H9 (cell line): Measurements from ENCODE around the gene IL32. TPM values are rescaled to one million over a fixed set of nuclear protein-coding genes. Genes with fewer than 3 reads are reported as not detected.

Experiments
- DNase-seq: peaks from one replicate; pipeline ENCODE4 v3.0.0-alpha.2; 2017
- H2AFZ ChIP-seq: one replicate; pipeline ENCODE4 v1.6.1; 2013; ENCODE audit warnings: mild to moderate bottlenecking, low read length, control low read depth, moderate library complexity
- H2AK5ac ChIP-seq: 2 replicates; pipeline ENCODE4 v1.6.1; 2013; ENCODE audit warnings: low read length, control low read depth, mixed read lengths; ENCODE audit not compliant: insufficient read length
- H2BK120ac ChIP-seq: one replicate; pipeline ENCODE4 v1.6.1; 2013; ENCODE audit warnings: low read depth, mild to moderate bottlenecking, low read length, control low read depth, inconsistent platforms; ENCODE audit not compliant: poor library complexity, severe bottlenecking
- H2BK12ac ChIP-seq: 2 replicates; pipeline ENCODE4 v1.6.1; 2013; ENCODE audit warnings: low read length, control low read depth, mixed read lengths, low read depth; ENCODE audit not compliant: insufficient read length
- H2BK15ac ChIP-seq: 2 replicates; pipeline ENCODE4 v1.6.1; 2013; ENCODE audit warnings: low read depth, low read length, control low read depth
- H2BK20ac ChIP-seq: one replicate; pipeline ENCODE4 v1.6.1; 2013; ENCODE audit warnings: low read depth, mild to moderate bottlenecking, low read length, control low read depth, inconsistent platforms; ENCODE audit not compliant: poor library complexity, severe bottlenecking
- H2BK5ac ChIP-seq: 2 replicates; pipeline ENCODE4 v1.6.1; 2013; ENCODE audit warnings: low read length, control low read depth, mixed read lengths; ENCODE audit not compliant: insufficient read length
- H3K14ac ChIP-seq: 2 replicates; pipeline ENCODE4 v1.6.1; 2013; ENCODE audit warnings: low read length, control low read depth; ENCODE audit not compliant: insufficient read depth
- H3K18ac ChIP-seq: 2 replicates; pipeline ENCODE4 v1.6.1; 2013; ENCODE audit warnings: low read depth, mild to moderate bottlenecking, mixed read lengths, low read length, control low read depth; ENCODE audit not compliant: insufficient read length
- H3K23ac ChIP-seq: 2 replicates; pipeline ENCODE4 v1.6.1; 2013; ENCODE audit warnings: low read length, control low read depth, mixed read lengths, low read depth; ENCODE audit not compliant: insufficient read length
- H3K23me2 ChIP-seq: 2 replicates; pipeline ENCODE4 v1.6.1; 2013; ENCODE audit warnings: low read depth, mild to moderate bottlenecking, mixed read lengths, low read length, control low read depth; ENCODE audit not compliant: insufficient read length, poor library complexity, severe bottlenecking
- H3K27ac ChIP-seq: 2 replicates; pipeline ENCODE4 v1.5.1; 2013; ENCODE audit warnings: low read length, control low read depth, mixed read lengths, low read depth; ENCODE audit not compliant: insufficient read length
- H3K27me3 ChIP-seq: 2 replicates; pipeline ENCODE4 v1.6.1; 2013; ENCODE audit warnings: low read length, control low read depth, inconsistent platforms; ENCODE audit not compliant: insufficient read depth
- H3K4ac ChIP-seq: 2 replicates; pipeline ENCODE4 v1.6.1; 2013; ENCODE audit warnings: low read depth, mild to moderate bottlenecking, control low read depth, inconsistent platforms, low read length, moderate library complexity
- H3K4me1 ChIP-seq: 2 replicates; pipeline ENCODE4 v1.6.1; 2013; ENCODE audit warnings: low read length, control low read depth, inconsistent platforms; ENCODE audit not compliant: insufficient read depth
- H3K4me2 ChIP-seq: 2 replicates; pipeline ENCODE4 v1.6.1; 2013; ENCODE audit warnings: low read length, control low read depth, mixed read lengths; ENCODE audit not compliant: insufficient read length, insufficient read depth
- H3K56ac ChIP-seq: 2 replicates; pipeline ENCODE4 v1.6.1; 2013; ENCODE audit warnings: low read depth, mild to moderate bottlenecking, mixed read lengths, low read length, control low read depth; ENCODE audit not compliant: insufficient read length
- H3K79me1 ChIP-seq: 2 replicates; pipeline ENCODE4 v1.6.1; 2013; ENCODE audit warnings: low read depth, mild to moderate bottlenecking, moderate library complexity, low read length, control low read depth, inconsistent platforms; ENCODE audit not compliant: insufficient read depth, poor library complexity, severe bottlenecking
- H3K79me2 ChIP-seq: 2 replicates; pipeline ENCODE4 v1.6.1; 2013; ENCODE audit warnings: low read length, control low read depth, inconsistent platforms; ENCODE audit not compliant: insufficient read depth
- H3K9ac ChIP-seq: 2 replicates; pipeline ENCODE4 v1.6.1; 2013; ENCODE audit warnings: low read length, control low read depth, mixed read lengths; ENCODE audit not compliant: insufficient read length; ENCODE audit errors: extremely low read depth
- H3K9me3 ChIP-seq: one replicate; pipeline ENCODE4 v1.6.1; 2013; ENCODE audit warnings: low read depth, low read length, inconsistent platforms; ENCODE audit not compliant: control insufficient read depth
- H3T11ph ChIP-seq: one replicate; pipeline ENCODE4 v1.6.1; 2013; ENCODE audit warnings: mild to moderate bottlenecking, low read length, control low read depth, inconsistent platforms
- H4K20me1 ChIP-seq: one replicate; pipeline ENCODE4 v1.6.1; 2013; ENCODE audit not compliant: control insufficient read depth, insufficient read length, insufficient read depth
- H4K5ac ChIP-seq: 2 replicates; pipeline ENCODE4 v1.6.1; 2013; ENCODE audit warnings: low read depth, mild to moderate bottlenecking, mixed read lengths, low read length, control low read depth; ENCODE audit not compliant: insufficient read length
- H4K8ac ChIP-seq: replicated peaks from 2 replicates; pipeline ENCODE4 v1.6.1; 2013; ENCODE audit warnings: low read length, control low read depth, mixed read lengths, low read depth; ENCODE audit not compliant: insufficient read length
- H4K91ac ChIP-seq: 2 replicates; pipeline ENCODE4 v1.6.1; 2013; ENCODE audit warnings: low read depth, mild to moderate bottlenecking, moderate library complexity, mixed read lengths, low read length, control low read depth; ENCODE audit not compliant: insufficient read length
- H3K27ac Mint-ChIP-seq, 3 experiments: 2 replicates in 2 of 3; 3 replicates in 1 of 3; pipeline ENCODE4 v1.8.0; 2020 to 2021; ENCODE audit warnings: mixed read lengths in 3 of 3, mild to moderate bottlenecking in 1 of 3, moderate library complexity in 1 of 3
- H3K27me3 Mint-ChIP-seq: 2 replicates; pipeline ENCODE4 v1.8.0; 2021; ENCODE audit warnings: low read depth, mild to moderate bottlenecking, moderate library complexity, mixed read lengths
- H3K36me3 Mint-ChIP-seq, 3 experiments: 2 replicates in 2 of 3; 3 replicates in 1 of 3; pipeline ENCODE4 v1.8.0; 2020 to 2021; ENCODE audit warnings: low read depth in 3 of 3, mixed read lengths in 3 of 3; ENCODE audit not compliant: insufficient read depth in 1 of 3
- H3K4me1 Mint-ChIP-seq, 2 experiments: 2 replicates each; pipeline ENCODE4 v1.8.0; 2020; ENCODE audit warnings: mixed read lengths in 2 of 2
- H3K4me3 Mint-ChIP-seq, 2 experiments: 2 replicates in 1 of 2; 3 replicates in 1 of 2; pipeline ENCODE4 v1.8.0; 2020 to 2021; ENCODE audit warnings: mild to moderate bottlenecking in 2 of 2, mixed read lengths in 2 of 2, moderate library complexity in 1 of 2
- H3K9me3 Mint-ChIP-seq, 2 experiments: 2 replicates in 1 of 2; 3 replicates in 1 of 2; pipeline ENCODE4 v1.8.0; 2020; ENCODE audit warnings: mild to moderate bottlenecking in 2 of 2, mixed read lengths in 2 of 2, moderate library complexity in 1 of 2
- WGBS: extraction: QIAGEN DNeasy Blood & Tissue Kit; methylation state at CpG from one replicate; pipeline ENCODE4 v1.1.7; 2013; ENCODE audit warnings: missing lambda C conversion rate, low lambda C conversion rate, mixed read lengths; ENCODE audit not compliant: insufficient read length; ENCODE audit errors: extremely low coverage; 5-methylcytosine and 5-hydroxymethylcytosine counted together
- total RNA-seq: library from RNA; stranded (reverse); gene quantifications from 2 replicates; pipeline ENCODE4 v1.2.1, GENCODE V29; 2021
- TF ChIP-seq, protein P1 (sequence below): fragments of 200-600 bp; sonication (generic); conservative IDR thresholded peaks from 3 replicates; pipeline ENCODE4 v1.8.0; 2021; ENCODE audit warnings: antibody characterized with exemption, mild to moderate bottlenecking

Gene IL32
- total RNA-seq, 1 experiment from 2014 or later: 2.0 TPM

DNA sequence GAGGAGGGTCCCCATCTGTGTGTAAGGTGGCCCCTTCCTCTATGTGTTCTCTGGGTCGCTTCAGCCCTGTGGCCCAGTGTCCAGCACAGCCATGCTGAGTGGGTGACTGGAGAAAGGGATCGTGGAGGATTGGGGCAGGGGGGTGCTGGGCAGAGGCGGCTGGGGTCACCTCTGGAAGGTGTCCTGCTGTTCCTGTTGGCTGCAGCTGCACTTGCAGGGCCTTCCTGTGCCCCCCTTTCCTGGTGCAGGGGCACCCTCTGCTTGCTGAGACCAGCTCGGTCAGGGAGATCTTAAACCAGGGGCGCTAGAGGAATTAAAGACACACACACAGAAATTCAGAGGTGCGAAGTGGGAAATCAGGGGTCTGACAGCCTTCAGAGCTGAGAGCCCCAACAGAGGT, 11.1 kb downstream of the IL32 start:
- no CpG with 5 or more reads among the region's 6 CpGs for WGBS
- Histone ChIP-seq H3K4me1 (no peaks in the 10 kb centered on the region), H2AFZ (no peak overlapping the region), H3K56ac (no peak overlapping the region), H2AK5ac (no peak overlapping the region), H3K9ac (no peak overlapping the region), H3K79me1 (no peaks in the 10 kb centered on the region), H4K8ac (no peak overlapping the region), H3K23ac (no peak overlapping the region), H3K14ac (no peak overlapping the region), H4K91ac (no peak overlapping the region), H3K23me2 (no peaks in the 10 kb centered on the region), H4K5ac (no peak overlapping the region), H3K79me2 (no peaks in the 10 kb centered on the region), H3K9me3 (no peaks in the 10 kb centered on the region), H3K4me2 (no peak overlapping the region), H3K18ac (no peak overlapping the region), H3K27ac (no peak overlapping the region), H3T11ph (no peak overlapping the region), H2BK12ac (no peak overlapping the region), H2BK5ac (no peak overlapping the region), H3K4ac (no peak overlapping the region), H2BK20ac (no peak overlapping the region), H2BK15ac (no peak overlapping the region), H4K20me1 (no peaks in the 10 kb centered on the region), H2BK120ac (no peak overlapping the region), H3K27me3 (no peaks in the 10 kb centered on the region)
- Mint-ChIP-seq H3K27me3 (peaks cover 16% of the 10 kb centered on the region), H3K9me3 (no peaks in the 10 kb centered on the region), H3K27ac (no peak overlapping the region), H3K4me3 (no peak overlapping the region), H3K4me1 (peaks cover 23 to 25% of the 10 kb centered on the region in 2 experiments), H3K36me3 (peaks cover 0 to 17% (median 0%) of the 10 kb centered on the region in 3 experiments; a peak in 4 of 7 replicates)
- no peak for DNase-seq
- TF ChIP-seq, protein P1, sequence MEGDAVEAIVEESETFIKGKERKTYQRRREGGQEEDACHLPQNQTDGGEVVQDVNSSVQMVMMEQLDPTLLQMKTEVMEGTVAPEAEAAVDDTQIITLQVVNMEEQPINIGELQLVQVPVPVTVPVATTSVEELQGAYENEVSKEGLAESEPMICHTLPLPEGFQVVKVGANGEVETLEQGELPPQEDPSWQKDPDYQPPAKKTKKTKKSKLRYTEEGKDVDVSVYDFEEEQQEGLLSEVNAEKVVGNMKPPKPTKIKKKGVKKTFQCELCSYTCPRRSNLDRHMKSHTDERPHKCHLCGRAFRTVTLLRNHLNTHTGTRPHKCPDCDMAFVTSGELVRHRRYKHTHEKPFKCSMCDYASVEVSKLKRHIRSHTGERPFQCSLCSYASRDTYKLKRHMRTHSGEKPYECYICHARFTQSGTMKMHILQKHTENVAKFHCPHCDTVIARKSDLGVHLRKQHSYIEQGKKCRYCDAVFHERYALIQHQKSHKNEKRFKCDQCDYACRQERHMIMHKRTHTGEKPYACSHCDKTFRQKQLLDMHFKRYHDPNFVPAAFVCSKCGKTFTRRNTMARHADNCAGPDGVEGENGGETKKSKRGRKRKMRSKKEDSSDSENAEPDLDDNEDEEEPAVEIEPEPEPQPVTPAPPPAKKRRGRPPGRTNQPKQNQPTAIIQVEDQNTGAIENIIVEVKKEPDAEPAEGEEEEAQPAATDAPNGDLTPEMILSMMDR: no peak
